ENCODE measurements around the gene P4HA1. TPM values are rescaled to one million over a fixed set of nuclear protein-coding genes. Genes with fewer than 3 reads are reported as not detected.
"Not testable (repeated sequence)": the region's sequence is repeated elsewhere in the genome, so short reads cannot be mapped to it uniquely, and the experiment has no call there.

Gene P4HA1
- total and polyA plus RNA-seq, 12 donors: 17.3 to 67.3 (median 49.2) TPM

- Histone ChIP-seq H3K4me3 (no peak overlapping the region), H3K27ac (peak overlapping the region in 5 of 10 donors; percentile 11 to 66 (median 21)), H3K4me1 (peaks cover 0 to 27% (median 7%) of the 10 kb centered on the region in 9 donors), H3K27me3 (no peaks in the 10 kb centered on the region), H3K9me3 (no peaks in the 10 kb centered on the region), H3K36me3 (peaks cover 0 to 98% (median 10%) of the 10 kb centered on the region in 9 donors)
- WGBS, 2 donors: 90 to 92% methylated on average over 2 of the region's 2 CpGs
- intact Hi-C loops (cut with DNase I): no loop called here
- no peak for DNase-seq
- TF ChIP-seq CTCF (IDR thresholded peaks at IDR 0.05): no peak
- no peak for ATAC-seq
Measured at GRCh38 chr10:73043766-73044377, 52.8 kb downstream of the P4HA1 start.

GRCh38 chr10:73043319-73043718 lies 53.3 kb downstream of the P4HA1 start:
- H3K27ac ChIP-seq: peak overlapping the region in 2 of 10 donors; percentile 19 to 66
- ATAC-seq (no peak), DNase-seq (no peak)
- H3K4me3 ChIP-seq: no peak overlapping the region
- H3K9me3 ChIP-seq: no peaks in the 10 kb centered on the region
- peaks cover 0 to 27% (median 7%) of the 10 kb centered on the region in 9 donors for H3K4me1 ChIP-seq
- intact Hi-C loops (cut with DNase I): no loop called here
- no peak for TF ChIP-seq CTCF (IDR thresholded peaks at IDR 0.05)
- 92 to 100% methylated on average over 1 of the region's 1 CpG for WGBS, 2 donors
- H3K27me3 ChIP-seq: no peaks in the 10 kb centered on the region
- peaks cover 0 to 95% (median 10%) of the 10 kb centered on the region in 9 donors for H3K36me3 ChIP-seq

GRCh38 chr10:73042130-73042529 lies 54.5 kb downstream of the P4HA1 start:
- WGBS, 2 donors: 92 to 93% methylated on average over 5 of the region's 5 CpGs
- intact Hi-C loops (cut with DNase I): no loop called here

GRCh38 chr10:73039635-73040034 lies 57.0 kb downstream of the P4HA1 start:
- DNase-seq (no peak), ATAC-seq (peak; percentile 34 to 86 (median 78))
- 70 to 73% methylated on average over 3 of the region's 3 CpGs for WGBS, 2 donors
- H3K27ac ChIP-seq: peak overlapping the region in 4 of 10 donors; percentile 5 to 43 (median 36)
- TF ChIP-seq CTCF (IDR thresholded peaks at IDR 0.05): no peak
- intact Hi-C loops (cut with DNase I): loop anchor here in 1 of 10 donors (10.0 kb wide), 1 partner anchor 95 kb away; no protein-coding TSS in a partner anchor
- peaks cover 0 to 97% (median 10%) of the 10 kb centered on the region in 9 donors for H3K36me3 ChIP-seq
- H3K4me1 ChIP-seq: peaks cover 0 to 20% (median 1%) of the 10 kb centered on the region in 9 donors
- no peaks in the 10 kb centered on the region for H3K9me3 ChIP-seq
- no peak overlapping the region for H3K4me3 ChIP-seq
- no peaks in the 10 kb centered on the region for H3K27me3 ChIP-seq

More at GRCh38 chr10:73042130-73042529, 54.5 kb downstream of the P4HA1 start:
- no peak overlapping the region for H3K27ac ChIP-seq
- ATAC-seq: no peak
- no peak overlapping the region for H3K4me3 ChIP-seq
- H3K9me3 ChIP-seq: no peaks in the 10 kb centered on the region
- peaks cover 0 to 97% (median 13%) of the 10 kb centered on the region in 9 donors for H3K36me3 ChIP-seq
- no peaks in the 10 kb centered on the region for H3K27me3 ChIP-seq
- H3K4me1 ChIP-seq: peaks cover 0 to 27% (median 7%) of the 10 kb centered on the region in 9 donors
- DNase-seq: no peak
- no peak for TF ChIP-seq CTCF (IDR thresholded peaks at IDR 0.05)

GRCh38 chr10:73036285-73036684 lies 60.4 kb downstream of the P4HA1 start:
- not testable (repeated sequence) for H3K9me3 ChIP-seq, DNase-seq, H3K27ac ChIP-seq, ATAC-seq, H3K27me3 ChIP-seq, H3K4me3 ChIP-seq
- peaks cover 0 to 97% (median 16%) of the 10 kb centered on the region in 9 donors for H3K36me3 ChIP-seq
- intact Hi-C loops (cut with DNase I): loop anchor here in 1 of 10 donors (10.0 kb wide), 1 partner anchor 99 kb away; no protein-coding TSS in a partner anchor
- WGBS, 2 donors: 90 to 95% methylated on average over 6 of the region's 6 CpGs
- peaks cover 0 to 11% (median 0%) of the 10 kb centered on the region in 9 donors for H3K4me1 ChIP-seq

Measured in heart right ventricle (tissue), 16 donors.